PC-9 (cell line): ENCODE measurements around the gene CDA. TPM values are rescaled to one million over a fixed set of nuclear protein-coding genes. Genes with fewer than 3 reads are reported as not detected.

Source experiments
- BruUV-seq: library from RNA; stranded (reverse); fragments of 400-500 nt; replicated peaks from 2 replicates; lab custom pipeline; 2021; lab: Mats Ljungman, UMichigan
- CTCF ChIA-PET: fragments of 300-600 bp; sonication (Branson Sonifier 250); formaldehyde crosslinking; loops from one replicate; lab custom pipeline; 2022; ENCODE audit warnings: antibody characterized with exemption; lab: Charles Lee
- POLR2A ChIA-PET: fragments of 300-600 bp; sonication (Branson Sonifier 250); formaldehyde crosslinking; loops from one replicate; lab custom pipeline; 2022; ENCODE audit warnings: antibody characterized with exemption; ENCODE audit not compliant: unreplicated experiment; lab: Charles Lee
- DNase-seq, 2 experiments: peaks; one replicate each; pipeline versions ENCODE4 v3.0.0 to v3.0.0-alpha.2; 2015 to 2022; ENCODE audit warnings: mixed read lengths in 1 of 2
- H2AFZ ChIP-seq: fragments of 200-600 bp; sonication (generic); 2 replicates; pipeline ENCODE4 v1.8.1; 2017; ENCODE audit warnings: antibody characterized with exemption
- H3F3A ChIP-seq: fragments of 200-600 bp; sonication (generic); 2 replicates; pipeline ENCODE4 v1.8.1; 2017; ENCODE audit warnings: antibody characterized with exemption, mild to moderate bottlenecking, low read depth; ENCODE audit not compliant: insufficient read depth
- H3K27ac ChIP-seq: fragments of 200-600 bp; sonication (generic); 2 replicates; pipeline ENCODE4 v1.6.1; 2016; ENCODE audit warnings: mixed run types
- H3K27me3 ChIP-seq: fragments of 200-600 bp; sonication (generic); 2 replicates; pipeline ENCODE4 v1.6.1; 2016; ENCODE audit warnings: low read depth, mixed run types; ENCODE audit not compliant: insufficient read depth
- H3K36me3 ChIP-seq: fragments of 200-600 bp; sonication (generic); 2 replicates; pipeline ENCODE4 v1.6.1; 2016; ENCODE audit warnings: low read depth, mixed run types
- H3K4me1 ChIP-seq: fragments of 200-600 bp; sonication (generic); replicated peaks from 2 replicates; pipeline ENCODE4 v1.6.1; 2016; ENCODE audit warnings: mixed run types; ENCODE audit not compliant: insufficient read depth
- H3K4me2 ChIP-seq: fragments of 200-600 bp; sonication (generic); 2 replicates; pipeline ENCODE4 v1.6.1; 2017; ENCODE audit warnings: mixed run types
- H3K4me3 ChIP-seq: fragments of 200-600 bp; sonication (generic); 2 replicates; pipeline ENCODE4 v1.6.1; 2016; ENCODE audit warnings: mixed run types
- H3K79me2 ChIP-seq: fragments of 200-600 bp; sonication (generic); 2 replicates; pipeline ENCODE4 v1.6.1; 2017; ENCODE audit warnings: low read depth, mixed run types
- H3K9me2 ChIP-seq: fragments of 200-600 bp; sonication (generic); 2 replicates; pipeline ENCODE4 v1.8.1; 2017; ENCODE audit warnings: mild to moderate bottlenecking; ENCODE audit not compliant: insufficient read depth
- H3K9me3 ChIP-seq: fragments of 200-600 bp; sonication (generic); 2 replicates; pipeline ENCODE4 v1.8.1; 2016; ENCODE audit warnings: low read depth; ENCODE audit not compliant: insufficient read depth
- H4K20me1 ChIP-seq: fragments of 200-600 bp; sonication (generic); 2 replicates; pipeline ENCODE4 v1.8.1; 2017; ENCODE audit not compliant: insufficient read depth
- EZH2 ChIP-seq: fragments of 200-600 bp; sonication (generic); IDR thresholded peaks from 2 replicates; pipeline ENCODE4 v1.8.0; 2017; ENCODE audit warnings: antibody characterized with exemption, low read depth
- intact Hi-C: fragments of 100-400 bp; cut with micrococcal nuclease; formaldehyde crosslinking; loops from one replicate; pipeline ENCODE4 v1.10.0; 2022; ENCODE audit not compliant: unreplicated experiment
- total RNA-seq: library from RNA; stranded (reverse); gene quantifications from 2 replicates; pipeline ENCODE4 v1.2.3, GENCODE V29; 2021
- TF ChIP-seq, protein P1 (sequence below): fragments of 200-600 bp; sonication (generic); conservative IDR thresholded peaks from 2 replicates; pipeline ENCODE4 v1.6.1; 2017; ENCODE audit warnings: mixed run types, antibody characterized with exemption, mild to moderate bottlenecking, moderate library complexity

The CDA gene
- total RNA-seq, 1 experiment from 2014 or later = 56.6 TPM

DNA sequence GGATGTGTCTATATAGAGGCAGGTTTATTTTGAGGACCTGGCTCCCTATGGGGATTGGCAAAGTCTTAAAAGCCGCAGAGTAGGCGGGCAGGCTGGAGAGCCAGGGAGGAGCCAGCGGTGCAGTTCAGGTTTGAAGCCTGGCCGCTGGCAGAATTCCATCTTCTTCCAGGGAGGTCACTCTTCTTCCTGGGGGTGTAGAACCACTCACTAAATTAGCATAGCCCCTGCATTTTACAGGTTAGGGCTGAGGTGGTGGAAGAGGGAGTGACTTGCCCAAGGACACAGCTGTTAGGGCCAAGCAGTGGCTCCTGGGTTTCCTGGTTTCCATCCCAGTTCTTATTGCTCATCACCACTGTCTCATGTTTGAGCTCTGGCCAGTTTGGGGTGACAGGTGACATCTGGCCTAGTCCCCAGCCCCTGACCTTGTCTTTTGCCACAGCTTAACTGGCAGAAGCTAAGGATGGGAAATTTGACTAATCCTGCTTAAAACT is 45.7 kb downstream of the CDA start:
- peaks cover 19% of the 10 kb centered on the region for H3K4me1 ChIP-seq
- 0 out of 2 replicates have a peak overlapping the region, but pooled peaks have one; percentile 26 for H3K27ac ChIP-seq
- ChIA-PET CTCF (interaction anchor here (1.6 kb wide), 1 partner anchor 46 kb away, joined by 8 read pairs; the partner anchor contains the start of gene CDA), POLR2A (interaction anchor here (0.7 kb wide), 1 partner anchor 24 kb away, joined by 3 read pairs; no protein-coding TSS in a partner anchor)
- intact Hi-C loops = loop anchor here (1.0 to 10.0 kb wide), 3 partner anchors 57 to 710 kb away; partner anchors contain the start of gene PLA2G2E
- H4K20me1 ChIP-seq = no peaks in the 10 kb centered on the region
- H3K79me2 ChIP-seq = no peaks in the 10 kb centered on the region
- H3K4me2 ChIP-seq = peak overlapping the region; percentile 95
- BruUV-seq = no TSS peak
- 0 out of 2 replicates have a peak, but pooled peaks cover 10% of the 10 kb centered on the region for H3F3A ChIP-seq
- no peaks in the 10 kb centered on the region for H3K36me3 ChIP-seq
- H3K9me3 ChIP-seq = no peaks in the 10 kb centered on the region
- no peaks in the 10 kb centered on the region for H3K9me2 ChIP-seq
- TF ChIP-seq, protein P1, sequence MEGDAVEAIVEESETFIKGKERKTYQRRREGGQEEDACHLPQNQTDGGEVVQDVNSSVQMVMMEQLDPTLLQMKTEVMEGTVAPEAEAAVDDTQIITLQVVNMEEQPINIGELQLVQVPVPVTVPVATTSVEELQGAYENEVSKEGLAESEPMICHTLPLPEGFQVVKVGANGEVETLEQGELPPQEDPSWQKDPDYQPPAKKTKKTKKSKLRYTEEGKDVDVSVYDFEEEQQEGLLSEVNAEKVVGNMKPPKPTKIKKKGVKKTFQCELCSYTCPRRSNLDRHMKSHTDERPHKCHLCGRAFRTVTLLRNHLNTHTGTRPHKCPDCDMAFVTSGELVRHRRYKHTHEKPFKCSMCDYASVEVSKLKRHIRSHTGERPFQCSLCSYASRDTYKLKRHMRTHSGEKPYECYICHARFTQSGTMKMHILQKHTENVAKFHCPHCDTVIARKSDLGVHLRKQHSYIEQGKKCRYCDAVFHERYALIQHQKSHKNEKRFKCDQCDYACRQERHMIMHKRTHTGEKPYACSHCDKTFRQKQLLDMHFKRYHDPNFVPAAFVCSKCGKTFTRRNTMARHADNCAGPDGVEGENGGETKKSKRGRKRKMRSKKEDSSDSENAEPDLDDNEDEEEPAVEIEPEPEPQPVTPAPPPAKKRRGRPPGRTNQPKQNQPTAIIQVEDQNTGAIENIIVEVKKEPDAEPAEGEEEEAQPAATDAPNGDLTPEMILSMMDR = no peak
- no peak for TF ChIP-seq EZH2
- peak overlapping the region; percentile 79 for H2AFZ ChIP-seq
- H3K4me3 ChIP-seq = peak overlapping the region; percentile 58
- peak; percentile 51 to 62 for DNase-seq
- H3K27me3 ChIP-seq = no peaks in the 10 kb centered on the region

DNA sequence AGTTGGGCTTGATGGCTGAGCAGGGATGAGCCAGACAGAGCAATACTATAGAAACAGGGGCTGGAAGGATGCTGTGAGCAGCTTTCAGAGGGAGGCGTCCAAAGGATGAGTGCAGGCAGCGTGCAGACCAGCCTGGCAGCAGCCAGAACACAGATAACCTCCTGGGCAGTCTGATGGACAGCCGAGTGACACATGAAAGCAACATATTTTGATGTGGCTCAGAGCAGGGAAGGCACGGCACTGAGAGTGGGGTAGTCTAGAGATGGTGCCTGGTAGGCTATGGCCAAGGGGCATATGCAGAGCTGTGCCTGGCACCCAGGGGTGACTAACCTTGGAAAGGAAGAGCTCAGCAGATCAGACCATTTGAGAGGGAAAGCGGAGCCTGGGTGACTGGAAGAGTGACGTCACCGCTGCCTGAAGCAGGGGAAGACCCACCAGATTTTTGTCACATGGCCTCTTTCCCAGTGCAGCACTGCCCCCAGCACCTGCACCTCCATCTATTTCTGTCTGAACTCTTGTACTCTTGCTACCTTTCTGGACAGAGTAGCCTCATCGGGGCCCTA is 48.0 kb downstream of the CDA start:
- Histone ChIP-seq H3F3A (0 out of 2 replicates have a peak, but pooled peaks cover 10% of the 10 kb centered on the region), H3K79me2 (no peaks in the 10 kb centered on the region), H3K4me1 (peaks cover 19% of the 10 kb centered on the region), H3K27me3 (no peaks in the 10 kb centered on the region), H2AFZ (no peak overlapping the region), H3K36me3 (no peaks in the 10 kb centered on the region), H3K4me3 (no peak overlapping the region), H3K4me2 (no peak overlapping the region), H3K9me3 (no peaks in the 10 kb centered on the region), H3K9me2 (no peaks in the 10 kb centered on the region), H3K27ac (no peak overlapping the region), H4K20me1 (no peaks in the 10 kb centered on the region)
- CTCF ChIA-PET = interaction anchor here (0.7 kb wide), 1 partner anchor 256 kb away, joined by 6 read pairs; no protein-coding TSS in a partner anchor
- DNase-seq = no peak
- TF ChIP-seq EZH2 = no peak
- TF ChIP-seq, protein P1 = no peak
- BruUV-seq = no TSS peak
- POLR2A ChIA-PET = no interaction called here
- intact Hi-C loops = loop anchor here (10.0 kb wide), 1 partner anchor 712 kb away; the partner anchor contains the start of gene PLA2G2E

DNA sequence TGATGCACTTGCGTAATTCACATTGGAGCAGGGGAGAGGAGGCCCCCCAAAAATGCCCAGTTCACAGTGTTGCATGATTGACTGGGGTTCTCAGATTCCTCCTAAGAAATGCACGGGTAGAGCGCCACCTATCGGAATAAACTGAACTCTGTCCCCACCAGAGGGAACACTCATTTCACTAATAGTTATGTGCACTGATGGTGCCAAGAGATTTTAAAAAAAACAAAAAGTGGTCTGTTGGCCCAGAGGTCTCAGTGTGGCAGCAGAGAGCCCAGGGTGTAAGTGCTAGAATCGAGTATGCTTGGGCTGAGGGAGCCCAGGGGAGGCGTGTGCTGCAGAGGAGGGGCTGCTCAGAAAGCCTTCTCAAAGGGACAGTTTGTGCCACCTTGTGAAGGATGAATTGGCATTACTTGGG is 51.3 kb downstream of the CDA start:
- Histone ChIP-seq H3K9me3 (no peaks in the 10 kb centered on the region), H3K9me2 (no peaks in the 10 kb centered on the region), H3K27me3 (no peaks in the 10 kb centered on the region), H3K4me3 (no peak overlapping the region), H3K27ac (no peak overlapping the region), H3F3A (no peaks in the 10 kb centered on the region), H3K4me2 (no peak overlapping the region), H3K4me1 (no peaks in the 10 kb centered on the region; the same call in 1 of the 2 replicates), H3K36me3 (no peaks in the 10 kb centered on the region), H2AFZ (no peak overlapping the region), H3K79me2 (no peaks in the 10 kb centered on the region), H4K20me1 (no peaks in the 10 kb centered on the region)
- DNase-seq = peak in 1 of 2 experiments; percentile 46
- BruUV-seq = no TSS peak
- CTCF ChIA-PET = interaction anchor here (1.1 kb wide), 1 partner anchor 117 kb away, joined by 3 read pairs; no protein-coding TSS in a partner anchor
- intact Hi-C loops = loop anchor here (1.0 kb wide), 1 partner anchor 118 kb away; no protein-coding TSS in a partner anchor
- POLR2A ChIA-PET = no interaction called here
- TF ChIP-seq, protein P1 = peak; percentile 82
- TF ChIP-seq EZH2 = no peak
